HG02610 (cell line): ENCODE measurements around the gene SLC22A1.
"Not testable (repeated sequence)": the region's sequence is repeated elsewhere in the genome, so short reads cannot be mapped to it uniquely, and the experiment has no call there.

ENCODE experiments used
- ATAC-seq: cut with Tn5 transposase; IDR thresholded peaks from one replicate; pipeline ENCODE4 v1.9.1; 2021; ENCODE audit warnings: mild to moderate bottlenecking, moderate library complexity; ENCODE audit not compliant: unreplicated experiment

The SLC22A1 gene

GRCh38 chr6:160137130-160137988 is 15.7 kb downstream of the SLC22A1 start:
- ATAC-seq: no peak

DNA sequence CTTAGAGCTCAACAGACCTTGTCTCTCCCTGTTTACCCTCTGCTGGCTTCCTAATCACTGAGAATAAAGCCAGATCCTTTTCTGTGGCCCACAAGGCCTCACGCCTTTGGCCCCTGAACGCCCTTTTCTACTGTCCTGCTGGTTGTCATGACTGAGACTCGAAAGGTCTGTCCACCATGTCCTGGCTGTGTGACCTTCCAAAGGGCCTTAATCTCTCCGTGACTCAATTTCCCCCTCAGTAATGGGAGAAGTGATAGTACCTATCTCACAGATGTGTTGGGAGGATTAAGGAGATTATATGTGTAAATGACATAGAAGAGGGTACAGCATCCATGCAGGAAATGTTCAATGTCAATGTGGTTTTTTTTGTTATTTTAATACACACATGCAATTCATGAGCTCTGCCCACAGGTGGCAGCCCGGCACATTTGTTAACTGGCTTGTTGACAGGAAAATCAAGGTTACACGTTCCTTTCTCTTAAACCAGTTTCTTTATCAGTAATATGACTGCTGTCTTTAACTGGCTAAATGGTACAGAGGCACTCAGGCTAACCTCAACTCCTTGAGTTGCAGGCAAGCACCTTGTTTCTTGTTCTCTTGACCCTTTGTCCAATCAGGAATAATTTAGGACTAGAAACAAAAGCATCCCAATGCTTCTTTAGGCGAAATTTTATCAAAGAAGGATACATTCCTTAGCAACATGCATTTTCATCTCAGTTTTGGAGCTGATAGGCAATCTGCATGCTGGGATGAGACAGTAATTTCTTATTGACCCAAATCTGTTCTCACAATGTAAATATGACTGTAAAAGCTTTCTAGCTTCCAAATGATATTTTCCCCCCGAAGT is 16.6 kb downstream of the SLC22A1 start:
- no peak for ATAC-seq

- no peak for ATAC-seq
These were observed 17.3 kb downstream of the SLC22A1 start for GRCh38 chr6:160138839-160139419.

GRCh38 chr6:160139420-160139851 is 17.8 kb downstream of the SLC22A1 start:
- ATAC-seq: no peak

- ATAC-seq: not testable (repeated sequence)
These were observed 18.9 kb downstream of the SLC22A1 start for GRCh38 chr6:160140493-160140892.

GRCh38 chr6:160141001-160141726 is 19.5 kb downstream of the SLC22A1 start:
- no peak for ATAC-seq

DNA sequence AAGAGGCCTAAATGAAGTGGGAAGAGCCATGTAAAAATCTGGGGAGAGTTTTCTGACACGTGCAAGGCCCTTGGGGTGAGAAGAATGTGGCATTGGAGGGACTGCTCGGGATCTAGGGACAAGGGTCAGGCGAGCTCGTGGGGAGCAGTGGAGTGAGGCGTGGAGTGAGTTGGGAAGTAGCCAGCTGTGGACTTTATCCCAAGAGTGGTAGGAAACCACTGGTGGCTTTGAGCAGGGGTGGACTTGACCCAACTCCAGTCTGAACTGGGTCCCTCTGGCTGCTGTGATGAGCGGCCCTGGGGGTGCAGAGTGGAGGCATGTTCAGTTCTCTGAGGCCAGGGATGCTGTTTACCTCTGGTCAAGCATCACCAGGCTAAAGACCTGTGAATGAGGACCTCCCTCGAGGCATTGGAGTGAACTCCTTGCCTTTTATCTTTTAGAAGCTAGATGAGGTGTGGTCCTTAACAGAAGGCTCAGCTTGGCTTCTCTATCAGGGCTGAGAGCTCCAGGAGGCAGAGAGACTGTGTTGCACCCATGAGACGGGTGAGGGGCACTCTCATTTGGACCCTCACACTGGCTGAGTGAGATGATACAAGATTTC is 20.6 kb downstream of the SLC22A1 start:
- ATAC-seq: no peak

- no peak for ATAC-seq
These were observed 25.0 kb downstream of the SLC22A1 start for GRCh38 chr6:160146454-160147145.

GRCh38 chr6:160147146-160147536 is 25.5 kb downstream of the SLC22A1 start:
- ATAC-seq: no peak

- no peak for ATAC-seq
These were observed 32.9 kb downstream of the SLC22A1 start for GRCh38 chr6:160154471-160154870.

DNA sequence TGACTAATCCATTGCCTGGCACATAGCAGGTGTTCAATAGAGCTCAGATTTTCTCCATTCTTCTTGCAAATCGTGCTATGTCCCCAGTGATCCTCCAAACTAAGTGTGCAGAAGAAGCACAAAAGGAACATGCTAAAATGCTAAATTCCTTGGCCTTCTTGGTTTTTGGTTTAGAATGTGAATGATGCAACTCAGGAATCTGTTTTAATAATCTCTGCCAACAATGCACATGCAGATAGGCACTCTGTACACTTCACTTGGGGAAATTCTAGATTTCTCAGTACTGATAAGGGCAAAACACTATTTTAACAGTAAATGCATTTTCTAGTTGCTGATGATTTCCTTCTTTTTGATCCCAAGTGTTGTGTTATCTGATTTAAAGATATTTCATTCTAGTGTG is 35.2 kb downstream of the SLC22A1 start:
- ATAC-seq: no peak

DNA sequence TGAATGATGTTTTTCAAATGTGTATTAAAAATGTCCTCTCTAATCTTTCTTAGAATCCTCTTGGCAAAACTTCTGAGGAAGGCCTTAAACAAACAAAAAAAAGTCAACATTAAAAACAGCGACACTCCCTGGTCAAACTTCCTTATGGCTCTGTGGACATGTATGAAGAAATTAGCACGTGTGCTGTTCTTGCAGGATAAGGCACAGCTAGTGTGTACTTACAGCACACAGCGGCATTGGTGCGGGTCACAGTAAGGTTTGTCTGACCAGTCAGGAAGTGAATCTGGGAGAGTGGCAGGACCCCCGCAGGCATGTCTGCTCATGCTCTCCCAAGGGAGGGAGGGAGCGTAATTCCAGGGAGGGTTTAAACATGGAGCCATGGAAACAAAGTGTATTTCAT is 38.8 kb downstream of the SLC22A1 start:
- ATAC-seq: no peak

GRCh38 chr6:160160929-160161646 is 39.5 kb downstream of the SLC22A1 start:
- ATAC-seq: peak; percentile 59

- ATAC-seq: no peak
These were observed 40.0 kb downstream of the SLC22A1 start for GRCh38 chr6:160161647-160161986.

GRCh38 chr6:160162030-160162566 is 40.5 kb downstream of the SLC22A1 start:
- no peak for ATAC-seq

DNA sequence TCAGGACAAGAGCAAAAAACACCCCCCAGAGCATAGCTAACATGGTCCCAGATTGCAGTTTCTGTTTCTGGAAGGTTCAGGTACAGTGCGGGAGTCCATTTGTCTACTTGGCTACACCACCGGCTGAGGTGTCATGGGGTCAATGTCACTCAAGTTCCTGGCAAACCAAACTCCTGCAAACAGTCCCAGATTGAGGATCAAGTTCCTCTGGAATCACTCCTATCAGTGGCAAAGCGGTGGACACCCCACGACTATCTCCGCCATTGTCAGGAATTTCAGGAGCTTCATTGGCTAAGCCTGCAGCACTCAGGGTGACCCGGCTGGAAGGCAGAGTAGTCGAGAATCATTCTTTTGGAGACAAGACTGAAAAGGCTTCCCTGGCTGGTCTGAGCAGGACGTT is 41.8 kb downstream of the SLC22A1 start:
- ATAC-seq: no peak

- ATAC-seq: no peak
These were observed 42.3 kb downstream of the SLC22A1 start for GRCh38 chr6:160163912-160164311.

GRCh38 chr6:160165928-160166327 is 44.3 kb downstream of the SLC22A1 start:
- ATAC-seq: not testable (repeated sequence)
